C4-2B (cell line): ENCODE data around the gene COL4A1.

ENCODE experiments used
- CTCF ChIP-seq: fragments of 450-650 bp; conservative IDR thresholded peaks from 2 replicates; pipeline ENCODE4 v1.5.1; 2017; ENCODE audit warnings: mild to moderate bottlenecking
- ZFX ChIP-seq: fragments of 450-650 bp; IDR thresholded peaks from 2 replicates; pipeline ENCODE4 v1.6.1; 2017

- TF ChIP-seq CTCF: no peak
- TF ChIP-seq ZFX: no peak
These were observed 130.5 kb downstream of the COL4A1 start for GRCh38 chr13:110176431-110176830.
